Activated CD4-positive, alpha-beta memory T cell treated with anti-CD3 and anti-CD28 coated beads for 36 hours (primary cell): ENCODE results near the gene MYO18B. TPM values are rescaled to one million over a fixed set of nuclear protein-coding genes. Genes with fewer than 3 reads are reported as not detected.
A peak's percentile ranks its signal among the peaks of the same experiment; 100 is the strongest.

Experiments used
- CTCF ChIA-PET: fragments of 350-600 bp; sonication (Branson Sonifier 250); formaldehyde crosslinking; loops from one replicate; lab custom pipeline; 2021; ENCODE audit warnings: antibody characterized with exemption, inconsistent platforms; lab: Charles Lee
- POLR2A ChIA-PET: fragments of 350-600 bp; sonication (Branson Sonifier 250); formaldehyde crosslinking; loops from one replicate; lab custom pipeline; 2021; ENCODE audit warnings: antibody characterized with exemption; lab: Charles Lee
- DNase-seq: peaks from one replicate; pipeline ENCODE4 v3.0.0-alpha.2; 2020
- H3K27ac Mint-ChIP-seq: one replicate; pipeline ENCODE4 v1.8.0; 2021; ENCODE audit warnings: mixed read lengths
- H3K27me3 Mint-ChIP-seq: one replicate; pipeline ENCODE4 v1.8.0; 2021; ENCODE audit warnings: mixed read lengths
- H3K36me3 Mint-ChIP-seq: one replicate; pipeline ENCODE4 v1.8.0; 2021; ENCODE audit warnings: mixed read lengths
- H3K4me1 Mint-ChIP-seq: one replicate; pipeline ENCODE4 v1.8.0; 2021; ENCODE audit warnings: low read depth, mixed read lengths
- H3K4me3 Mint-ChIP-seq: one replicate; pipeline ENCODE4 v1.8.0; 2021; ENCODE audit warnings: mild to moderate bottlenecking, mixed read lengths
- H3K9me3 Mint-ChIP-seq: one replicate; pipeline ENCODE4 v1.8.0; 2021; ENCODE audit warnings: mixed read lengths
- intact Hi-C: fragments of 100-400 bp; cut with micrococcal nuclease; formaldehyde crosslinking; loops from one replicate; pipeline ENCODE4 v1.15.1; 2023
- total RNA-seq, 2 experiments: library from RNA; stranded (reverse); gene quantifications; one replicate each; pipeline ENCODE4 v1.2.3, GENCODE V29; 2021

The MYO18B gene
- total RNA-seq, 2 experiments from 2014 or later = 0.22 to 0.29 TPM

DNA sequence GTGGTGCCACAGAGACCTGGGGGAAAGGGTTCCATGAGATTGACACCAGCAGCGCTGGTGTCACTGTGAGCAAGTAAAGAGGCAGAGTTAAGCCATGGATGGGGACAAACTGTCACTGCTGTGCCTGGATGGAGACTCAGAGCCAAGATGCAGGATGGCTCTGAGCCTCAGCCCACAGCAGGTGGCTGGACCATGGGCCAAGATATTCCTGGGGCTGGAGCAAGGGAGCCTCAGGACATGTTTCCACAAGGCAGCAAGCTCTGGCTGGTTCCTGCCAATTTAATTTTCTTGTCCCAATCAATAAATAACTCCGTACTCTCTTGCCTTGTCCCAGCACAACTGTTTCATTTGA lies 23.0 kb downstream of the MYO18B start:
- ChIA-PET POLR2A (no interaction called here), CTCF (no interaction called here)
- Mint-ChIP-seq H3K27me3 (peaks cover 5% of the 10 kb centered on the region), H3K9me3 (peaks cover 19% of the 10 kb centered on the region), H3K27ac (no peak overlapping the region), H3K36me3 (peaks cover 3% of the 10 kb centered on the region), H3K4me1 (peaks cover 5% of the 10 kb centered on the region), H3K4me3 (no peak overlapping the region)
- intact Hi-C loops = no loop called here
- DNase-seq = no peak

DNA sequence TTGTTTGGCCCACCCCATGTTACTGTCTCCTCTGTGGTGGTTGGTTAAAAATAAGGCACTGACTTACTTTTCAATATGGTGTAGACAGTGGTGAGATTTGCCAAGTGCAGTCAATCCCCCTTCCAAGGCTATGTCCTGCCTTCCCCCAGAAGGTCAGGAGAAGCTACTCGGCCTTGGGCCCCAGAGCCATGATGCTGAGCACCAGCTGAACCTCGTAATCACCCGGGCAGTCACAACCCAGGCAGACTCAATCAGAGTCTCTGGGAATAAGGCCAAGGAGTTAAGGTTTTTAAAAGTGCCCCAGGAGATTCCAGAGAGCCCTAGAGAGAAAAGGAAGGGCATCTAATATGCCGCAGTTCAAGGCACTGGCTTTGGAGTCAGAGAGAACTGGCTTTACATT lies 23.8 kb downstream of the MYO18B start:
- no peak overlapping the region for H3K27ac Mint-ChIP-seq
- H3K36me3 Mint-ChIP-seq = peaks cover 3% of the 10 kb centered on the region
- ChIA-PET POLR2A (no interaction called here), CTCF (interaction anchor here (1.3 to 1.4 kb wide), 2 partner anchors 63 to 303 kb away, joined by 3 to 4 read pairs; no protein-coding TSS in a partner anchor)
- intact Hi-C loops = no loop called here
- H3K4me3 Mint-ChIP-seq = no peak overlapping the region
- H3K4me1 Mint-ChIP-seq = peaks cover 5% of the 10 kb centered on the region
- no peak for DNase-seq
- peaks cover 19% of the 10 kb centered on the region for H3K9me3 Mint-ChIP-seq
- peaks cover 5% of the 10 kb centered on the region for H3K27me3 Mint-ChIP-seq

DNA sequence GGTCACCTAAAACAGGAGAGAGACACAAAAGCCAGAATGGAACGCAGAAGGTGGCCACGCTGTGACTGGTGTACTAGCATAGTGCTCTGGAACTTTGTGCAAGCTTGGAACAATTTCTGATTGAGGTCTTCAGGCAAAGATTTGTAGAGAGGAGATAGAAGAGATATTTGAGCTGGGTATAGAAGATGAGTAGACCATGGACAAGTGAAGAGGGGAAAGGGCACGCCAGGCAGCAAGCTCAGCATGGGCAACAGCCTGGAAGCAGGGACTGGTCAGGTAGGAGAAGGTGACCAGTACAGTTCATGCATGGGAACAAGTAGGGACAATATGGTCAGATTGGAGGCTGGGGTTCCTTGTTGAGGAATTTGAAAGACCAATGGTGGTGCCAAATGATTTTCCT lies 24.4 kb downstream of the MYO18B start:
- ChIA-PET POLR2A (no interaction called here), CTCF (interaction anchor here (1.3 to 1.4 kb wide), 2 partner anchors 64 to 304 kb away, joined by 3 to 4 read pairs; no protein-coding TSS in a partner anchor)
- Mint-ChIP-seq H3K4me3 (no peak overlapping the region), H3K27me3 (peaks cover 5% of the 10 kb centered on the region), H3K9me3 (peaks cover 19% of the 10 kb centered on the region), H3K27ac (no peak overlapping the region), H3K4me1 (peaks cover 5% of the 10 kb centered on the region), H3K36me3 (peaks cover 3% of the 10 kb centered on the region)
- no peak for DNase-seq
- intact Hi-C loops = no loop called here

DNA sequence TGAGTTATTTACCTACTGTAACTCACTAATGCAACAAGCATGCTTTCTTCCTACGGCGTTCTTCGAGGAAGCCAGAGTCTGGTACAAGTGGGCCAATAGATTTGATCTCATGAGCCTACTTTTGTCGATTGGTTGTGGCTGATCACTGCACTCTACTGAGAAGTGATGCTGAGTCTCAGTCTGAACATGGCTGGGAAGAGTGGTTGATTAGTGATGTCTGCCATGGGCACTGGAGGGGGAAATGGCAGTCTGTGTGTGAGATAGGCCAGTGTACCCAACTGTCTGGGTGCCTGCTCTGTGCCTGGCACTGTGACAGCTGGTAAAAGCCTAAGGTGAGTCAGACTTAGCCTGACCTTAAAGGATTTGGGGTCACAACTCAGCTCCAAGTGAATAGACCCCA lies 28.3 kb downstream of the MYO18B start:
- peaks cover 3% of the 10 kb centered on the region for H3K36me3 Mint-ChIP-seq
- peaks cover 9% of the 10 kb centered on the region for H3K4me1 Mint-ChIP-seq
- H3K4me3 Mint-ChIP-seq = no peak overlapping the region
- intact Hi-C loops = loop anchor here (5.0 kb wide), 2 partner anchors 203 to 323 kb away; no protein-coding TSS in a partner anchor
- DNase-seq = no peak
- CTCF ChIA-PET = no interaction called here
- H3K9me3 Mint-ChIP-seq = peaks cover 19% of the 10 kb centered on the region
- no peak overlapping the region for H3K27ac Mint-ChIP-seq
- peaks cover 9% of the 10 kb centered on the region for H3K27me3 Mint-ChIP-seq
- POLR2A ChIA-PET = no interaction called here

DNA sequence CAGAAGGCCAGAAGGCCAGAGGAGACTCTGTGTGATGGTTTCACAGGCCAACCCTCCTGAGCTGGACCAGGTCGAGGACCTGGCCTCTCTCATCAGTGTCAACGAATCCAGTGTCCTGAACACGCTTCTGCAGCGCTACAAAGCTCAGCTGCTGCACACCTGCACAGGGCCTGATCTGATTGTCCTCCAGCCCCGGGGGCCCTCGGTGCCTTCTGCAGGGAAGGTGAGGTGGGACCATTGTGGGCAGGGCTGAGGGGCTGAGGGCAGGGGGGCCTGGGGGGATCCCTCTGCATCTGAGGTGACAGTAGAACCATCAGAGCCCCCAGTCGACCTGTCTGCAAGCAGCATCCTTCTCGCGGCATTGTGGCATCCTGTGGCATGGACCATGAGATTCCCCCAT lies 30.3 kb downstream of the MYO18B start:
- Mint-ChIP-seq H3K9me3 (peaks cover 3% of the 10 kb centered on the region), H3K27ac (no peak overlapping the region), H3K4me3 (no peak overlapping the region), H3K27me3 (peaks cover 7% of the 10 kb centered on the region), H3K4me1 (peaks cover 9% of the 10 kb centered on the region), H3K36me3 (no peaks in the 10 kb centered on the region)
- intact Hi-C loops = loop anchor here (2.0 to 5.0 kb wide), 3 partner anchors 69 to 325 kb away; no protein-coding TSS in a partner anchor
- POLR2A ChIA-PET = no interaction called here
- CTCF ChIA-PET = interaction anchor here (0.6 to 4.0 kb wide), 25 partner anchors 10 to 594 kb away, joined by 3 to 71 read pairs (median 4); no protein-coding TSS in a partner anchor
- DNase-seq = no peak

DNA sequence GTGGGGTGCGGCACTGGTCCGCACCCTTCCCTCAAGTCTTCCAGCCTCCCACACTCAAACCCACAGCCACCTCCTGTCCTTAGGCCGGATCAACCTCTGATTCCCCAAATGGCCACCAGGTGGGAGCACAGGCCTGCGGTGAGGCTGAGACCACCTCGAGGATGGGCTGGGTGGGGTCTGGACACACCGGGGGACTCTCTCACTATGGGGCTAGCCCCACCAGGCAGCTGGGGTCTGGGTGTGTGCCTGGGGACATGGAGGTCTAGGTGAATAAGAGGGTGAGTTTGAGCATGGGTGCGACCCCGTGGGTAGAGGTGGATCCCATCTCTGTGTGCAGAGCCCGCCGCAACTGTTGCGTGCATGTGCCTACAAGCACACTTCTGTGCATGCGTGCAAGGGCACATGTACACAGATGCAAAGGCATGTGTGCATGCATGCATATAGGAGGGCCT lies 32.6 kb downstream of the MYO18B start:
- H3K9me3 Mint-ChIP-seq = no peaks in the 10 kb centered on the region
- DNase-seq = no peak

DNA sequence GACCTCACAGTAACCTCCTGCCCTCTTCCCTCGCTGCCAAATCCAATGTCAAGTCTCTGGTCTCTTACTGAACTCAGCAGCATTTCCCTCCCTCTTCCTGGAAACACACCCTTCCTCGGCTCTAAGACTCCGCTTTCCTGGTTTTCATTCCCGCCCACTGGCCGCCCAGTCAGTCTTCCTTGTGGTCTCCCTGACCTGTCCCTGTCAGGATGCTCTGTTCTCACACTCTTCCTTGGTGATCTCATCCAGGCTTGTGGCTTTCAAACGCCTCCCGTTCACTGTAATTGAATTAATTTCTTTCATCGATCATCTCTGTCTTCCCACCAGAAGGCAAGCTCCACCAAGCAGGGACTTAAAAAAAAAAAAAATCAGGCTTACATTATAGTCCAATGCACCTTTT lies 33.5 kb downstream of the MYO18B start:
- intact Hi-C loops = loop anchor here (5.0 kb wide), 1 partner anchor 557 kb away; no protein-coding TSS in a partner anchor
- no peak for DNase-seq
- CTCF ChIA-PET = no interaction called here
- POLR2A ChIA-PET = no interaction called here
- peaks cover 4% of the 10 kb centered on the region for H3K27me3 Mint-ChIP-seq
- no peak overlapping the region for H3K27ac Mint-ChIP-seq
- no peak overlapping the region for H3K4me3 Mint-ChIP-seq
- H3K9me3 Mint-ChIP-seq = no peaks in the 10 kb centered on the region
- H3K36me3 Mint-ChIP-seq = no peaks in the 10 kb centered on the region
- peaks cover 4% of the 10 kb centered on the region for H3K4me1 Mint-ChIP-seq

More for the DNA sequence above, 32.6 kb downstream of the MYO18B start:
- H3K27ac Mint-ChIP-seq = no peak overlapping the region
- no peaks in the 10 kb centered on the region for H3K36me3 Mint-ChIP-seq
- POLR2A ChIA-PET = no interaction called here
- H3K4me1 Mint-ChIP-seq = peaks cover 4% of the 10 kb centered on the region
- intact Hi-C loops = loop anchor here (5.0 kb wide), 3 partner anchors 207 to 558 kb away; no protein-coding TSS in a partner anchor
- CTCF ChIA-PET = interaction anchor here (4.0 kb wide), 1 partner anchor 313 kb away, joined by 71 read pairs; no protein-coding TSS in a partner anchor
- H3K27me3 Mint-ChIP-seq = peaks cover 4% of the 10 kb centered on the region
- no peak overlapping the region for H3K4me3 Mint-ChIP-seq

DNA sequence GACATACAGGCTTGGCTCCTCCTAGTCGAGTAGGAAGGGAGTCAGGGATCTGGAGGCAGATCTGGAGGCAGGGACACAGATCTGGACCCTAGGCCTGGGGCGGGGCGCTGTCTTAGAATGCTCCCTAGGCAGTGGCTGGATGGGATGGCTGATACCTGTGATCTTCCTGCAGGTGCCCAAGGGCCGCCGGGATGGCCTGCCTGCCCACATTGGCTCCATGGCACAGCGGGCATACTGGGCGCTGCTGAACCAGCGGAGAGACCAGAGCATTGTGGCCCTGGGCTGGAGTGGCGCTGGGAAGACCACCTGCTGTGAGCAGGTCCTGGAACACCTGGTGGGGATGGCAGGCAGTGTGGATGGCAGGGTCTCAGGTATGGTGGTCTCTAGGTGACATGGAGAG lies 35.4 kb downstream of the MYO18B start:
- Mint-ChIP-seq H3K4me3 (no peak overlapping the region), H3K27ac (no peak overlapping the region), H3K27me3 (peaks cover 4% of the 10 kb centered on the region), H3K4me1 (peaks cover 4% of the 10 kb centered on the region), H3K9me3 (no peaks in the 10 kb centered on the region), H3K36me3 (no peaks in the 10 kb centered on the region)
- DNase-seq = no peak
- ChIA-PET POLR2A (no interaction called here), CTCF (interaction anchor here (1.2 kb wide), 1 partner anchor 107 kb away, joined by 3 read pairs; no protein-coding TSS in a partner anchor)
- intact Hi-C loops = loop anchor here (5.0 kb wide), 1 partner anchor 555 kb away; no protein-coding TSS in a partner anchor

DNA sequence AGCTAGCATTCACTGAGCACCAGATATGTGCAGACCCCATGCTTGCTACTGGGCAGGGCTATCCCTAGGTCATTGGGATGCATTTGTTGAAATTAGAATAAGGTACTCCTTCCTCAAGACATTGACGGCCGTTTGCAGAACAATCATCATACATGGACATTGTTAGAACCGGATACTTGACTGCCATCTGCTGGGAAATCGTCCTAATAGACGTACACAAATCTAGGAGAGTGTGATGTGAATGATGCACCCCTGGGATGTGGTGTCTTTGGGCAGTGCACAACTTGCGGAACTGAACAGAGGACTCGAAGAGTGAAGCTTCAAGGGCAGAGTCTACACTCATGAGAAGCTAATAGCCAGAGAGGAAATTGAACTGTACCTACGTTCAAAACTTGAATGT lies 35.9 kb downstream of the MYO18B start:
- ChIA-PET CTCF (interaction anchor here (1.2 kb wide), 1 partner anchor 108 kb away, joined by 3 read pairs; no protein-coding TSS in a partner anchor), POLR2A (no interaction called here)
- H3K36me3 Mint-ChIP-seq = no peaks in the 10 kb centered on the region
- intact Hi-C loops = loop anchor here (5.0 kb wide), 1 partner anchor 554 kb away; no protein-coding TSS in a partner anchor
- peaks cover 3% of the 10 kb centered on the region for H3K27me3 Mint-ChIP-seq
- H3K9me3 Mint-ChIP-seq = no peaks in the 10 kb centered on the region
- H3K27ac Mint-ChIP-seq = no peak overlapping the region
- DNase-seq = peak; percentile 16
- H3K4me1 Mint-ChIP-seq = peaks cover 3% of the 10 kb centered on the region
- no peak overlapping the region for H3K4me3 Mint-ChIP-seq

DNA sequence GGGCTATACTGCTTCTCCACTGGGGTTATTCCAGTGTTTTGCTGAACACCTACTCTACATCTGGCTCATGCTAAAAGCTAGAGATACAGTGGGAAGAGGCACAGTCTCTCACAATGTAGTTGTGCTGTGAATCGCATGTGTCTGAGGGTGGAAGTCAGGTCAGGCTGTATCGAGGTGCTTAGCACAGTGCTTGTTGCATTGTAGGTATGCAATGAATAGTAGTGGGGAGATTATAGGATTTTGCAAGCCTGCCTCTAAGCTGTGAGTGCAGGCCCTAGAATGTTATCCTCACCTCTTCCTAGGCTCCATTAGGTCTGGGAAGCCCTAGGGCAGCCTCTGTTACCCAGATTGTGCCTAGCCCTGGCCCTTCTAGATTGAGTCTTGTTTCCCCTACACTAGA lies 37.4 kb downstream of the MYO18B start:
- CTCF ChIA-PET = interaction anchor here (0.6 to 0.9 kb wide), 2 partner anchors 235 to 318 kb away, joined by 3 read pairs; no protein-coding TSS in a partner anchor
- H3K27ac Mint-ChIP-seq = no peak overlapping the region
- no peaks in the 10 kb centered on the region for H3K9me3 Mint-ChIP-seq
- no peak overlapping the region for H3K4me3 Mint-ChIP-seq
- no peaks in the 10 kb centered on the region for H3K4me1 Mint-ChIP-seq
- no peak for DNase-seq
- POLR2A ChIA-PET = no interaction called here
- no peaks in the 10 kb centered on the region for H3K27me3 Mint-ChIP-seq
- intact Hi-C loops = loop anchor here (5.0 kb wide), 1 partner anchor 553 kb away; no protein-coding TSS in a partner anchor
- H3K36me3 Mint-ChIP-seq = no peaks in the 10 kb centered on the region

DNA sequence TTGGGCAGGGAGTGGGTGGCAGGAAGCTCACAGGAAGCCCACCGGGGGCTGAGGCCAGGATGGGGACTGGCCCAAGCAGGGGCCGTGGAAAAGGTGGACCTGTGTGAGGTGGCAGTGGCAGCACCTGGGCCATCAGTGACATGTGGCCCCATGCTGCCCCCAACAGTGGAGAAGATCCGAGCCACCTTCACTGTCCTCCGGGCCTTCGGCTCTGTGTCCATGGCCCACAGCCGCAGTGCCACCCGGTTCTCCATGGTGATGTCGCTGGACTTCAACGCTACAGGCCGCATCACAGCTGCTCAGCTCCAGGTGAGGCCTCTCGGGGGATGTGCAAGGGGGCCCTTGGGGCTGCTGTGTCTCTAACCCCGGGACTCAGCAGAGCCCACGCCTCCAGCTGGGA lies 37.9 kb downstream of the MYO18B start:
- Mint-ChIP-seq H3K36me3 (no peaks in the 10 kb centered on the region), H3K4me3 (no peak overlapping the region), H3K27me3 (no peaks in the 10 kb centered on the region), H3K4me1 (no peaks in the 10 kb centered on the region), H3K27ac (no peak overlapping the region), H3K9me3 (no peaks in the 10 kb centered on the region)
- ChIA-PET CTCF (interaction anchor here (0.6 to 0.9 kb wide), 2 partner anchors 236 to 318 kb away, joined by 3 read pairs; no protein-coding TSS in a partner anchor), POLR2A (no interaction called here)
- intact Hi-C loops = loop anchor here (5.0 kb wide), 1 partner anchor 552 kb away; no protein-coding TSS in a partner anchor
- no peak for DNase-seq

DNA sequence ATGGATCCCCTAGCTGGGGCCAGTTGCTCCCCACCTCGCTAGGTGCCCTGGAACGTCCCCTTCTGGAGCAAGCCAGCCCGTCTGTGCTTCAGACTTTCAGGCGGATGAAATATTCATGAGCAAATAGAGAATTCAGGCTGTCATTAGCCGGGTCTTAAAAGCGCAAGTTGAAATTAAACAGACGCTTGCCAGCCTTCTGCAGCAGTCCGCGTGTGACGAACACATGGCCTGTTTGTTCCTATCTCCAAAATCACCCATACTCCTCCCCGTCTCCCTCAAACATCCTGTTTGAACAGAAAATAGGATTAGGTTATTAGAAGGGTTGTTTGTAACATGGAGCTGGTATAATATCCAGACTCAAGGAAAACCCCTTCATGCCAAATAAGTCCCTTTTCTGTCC lies 38.7 kb downstream of the MYO18B start:
- Mint-ChIP-seq H3K9me3 (no peaks in the 10 kb centered on the region), H3K4me1 (no peaks in the 10 kb centered on the region), H3K27me3 (no peaks in the 10 kb centered on the region), H3K4me3 (no peak overlapping the region), H3K27ac (no peak overlapping the region), H3K36me3 (no peaks in the 10 kb centered on the region)
- DNase-seq = no peak
- ChIA-PET POLR2A (no interaction called here), CTCF (interaction anchor here (0.9 kb wide), 1 partner anchor 237 kb away, joined by 3 read pairs; no protein-coding TSS in a partner anchor)
- intact Hi-C loops = no loop called here
